ENCODE results near the gene AK1.
"Not testable (repeated sequence)": the region's sequence is repeated elsewhere in the genome, so short reads cannot be mapped to it uniquely, and the experiment has no call there.

AK1 gene

GRCh38 chr9:127883959-127884358 lies 6.5 kb upstream of the AK1 start:
- no peak for DNase-seq (ENCODE audit: low read depth)

GRCh38 chr9:127881715-127882114 lies 4.2 kb upstream of the AK1 start:
- not testable (repeated sequence) for DNase-seq (ENCODE audit: low read depth)

DNA sequence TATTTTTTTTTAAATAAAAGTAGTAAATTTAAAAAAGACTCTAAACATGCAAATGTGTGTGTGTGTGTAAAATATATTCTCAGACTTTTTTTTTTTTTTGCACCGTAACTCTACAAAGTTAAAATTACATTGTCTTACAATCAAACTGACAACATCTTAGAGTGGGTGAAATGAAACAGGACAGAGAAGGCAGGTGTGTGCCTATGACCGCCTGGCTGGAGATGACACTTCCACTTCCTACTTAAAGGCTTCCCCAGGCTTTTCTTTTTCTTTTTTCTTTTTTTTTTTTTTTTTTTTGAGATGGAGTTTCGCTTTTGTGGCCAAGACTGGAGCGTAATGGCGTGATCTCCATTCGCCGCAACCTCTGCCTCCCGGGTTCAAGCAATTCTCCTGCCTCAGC lies 2.7 kb upstream of the AK1 start:
- DNase-seq (ENCODE audit: low read depth), result no peak

GRCh38 chr9:127878652-127879390 lies 1.3 kb upstream of the AK1 start:
- DNase-seq (ENCODE audit: low read depth), result no peak

DNA sequence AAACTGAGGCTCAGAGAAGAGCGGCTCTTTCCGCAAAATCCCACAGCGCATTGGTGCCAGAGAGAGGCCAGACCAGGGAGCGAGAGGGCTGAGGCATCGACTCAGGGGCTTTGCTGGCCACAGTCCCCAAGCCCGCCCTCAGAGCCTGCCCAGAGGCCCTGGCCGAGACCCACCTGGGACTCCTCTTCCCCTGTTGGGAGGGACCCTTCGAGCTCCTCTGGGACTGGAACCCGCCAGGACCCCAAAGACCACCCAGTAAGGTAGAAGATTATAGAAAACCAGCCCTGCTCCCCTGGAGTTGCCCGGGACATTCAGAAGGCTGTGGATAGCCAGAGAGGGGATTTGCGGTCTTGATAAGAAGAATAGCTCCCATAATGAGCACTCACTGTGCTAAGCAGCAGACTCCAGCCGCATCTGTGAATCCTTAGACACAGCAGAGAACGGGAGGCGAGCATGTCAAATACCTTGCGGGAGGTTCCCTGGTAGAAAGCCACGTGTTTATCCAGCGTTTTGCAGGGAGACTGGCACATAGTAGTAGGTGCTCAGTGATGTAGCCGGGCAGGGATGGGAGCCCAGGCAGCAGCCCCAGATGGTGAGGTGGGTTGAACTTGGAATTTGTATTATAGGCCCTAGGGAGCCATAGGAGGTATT lies 651 bp upstream of the AK1 start:
- DNase-seq (ENCODE audit: low read depth), result no peak

- no peak for DNase-seq (ENCODE audit: low read depth)
Observed at GRCh38 chr9:127876764-127877562, 512 bp downstream of the AK1 start.

- no peak for DNase-seq (ENCODE audit: low read depth)
Observed at GRCh38 chr9:127876026-127876763, 1.3 kb downstream of the AK1 start.

GRCh38 chr9:127875306-127875966 lies 2.0 kb downstream of the AK1 start:
- DNase-seq (ENCODE audit: low read depth), result no peak

- no peak for DNase-seq (ENCODE audit: low read depth)
Observed at GRCh38 chr9:127874301-127875221, 2.9 kb downstream of the AK1 start.

DNA sequence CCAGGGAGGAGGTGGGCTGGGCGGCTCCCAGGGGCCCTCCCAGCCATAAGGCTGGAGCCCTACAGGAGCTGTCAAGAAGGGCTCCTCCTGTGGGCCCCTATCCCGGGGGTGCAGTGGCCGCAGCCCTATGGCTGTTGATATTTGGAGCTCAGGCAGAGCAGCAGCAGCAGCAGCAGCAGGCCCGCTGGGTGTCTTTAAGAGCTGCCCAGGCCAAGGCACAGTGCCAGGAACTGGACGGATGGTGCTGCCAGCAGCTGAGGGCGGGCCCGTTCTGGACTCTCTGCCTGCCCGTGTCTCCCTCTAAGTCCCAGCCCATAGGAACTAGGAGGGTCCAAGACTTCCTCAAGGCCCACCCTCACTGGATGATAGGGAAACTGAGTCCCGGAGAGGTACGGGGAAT lies 3.6 kb downstream of the AK1 start:
- DNase-seq (ENCODE audit: low read depth), result no peak

GRCh38 chr9:127873223-127873691 lies 4.2 kb downstream of the AK1 start:
- DNase-seq (ENCODE audit: low read depth), result no peak

DNA sequence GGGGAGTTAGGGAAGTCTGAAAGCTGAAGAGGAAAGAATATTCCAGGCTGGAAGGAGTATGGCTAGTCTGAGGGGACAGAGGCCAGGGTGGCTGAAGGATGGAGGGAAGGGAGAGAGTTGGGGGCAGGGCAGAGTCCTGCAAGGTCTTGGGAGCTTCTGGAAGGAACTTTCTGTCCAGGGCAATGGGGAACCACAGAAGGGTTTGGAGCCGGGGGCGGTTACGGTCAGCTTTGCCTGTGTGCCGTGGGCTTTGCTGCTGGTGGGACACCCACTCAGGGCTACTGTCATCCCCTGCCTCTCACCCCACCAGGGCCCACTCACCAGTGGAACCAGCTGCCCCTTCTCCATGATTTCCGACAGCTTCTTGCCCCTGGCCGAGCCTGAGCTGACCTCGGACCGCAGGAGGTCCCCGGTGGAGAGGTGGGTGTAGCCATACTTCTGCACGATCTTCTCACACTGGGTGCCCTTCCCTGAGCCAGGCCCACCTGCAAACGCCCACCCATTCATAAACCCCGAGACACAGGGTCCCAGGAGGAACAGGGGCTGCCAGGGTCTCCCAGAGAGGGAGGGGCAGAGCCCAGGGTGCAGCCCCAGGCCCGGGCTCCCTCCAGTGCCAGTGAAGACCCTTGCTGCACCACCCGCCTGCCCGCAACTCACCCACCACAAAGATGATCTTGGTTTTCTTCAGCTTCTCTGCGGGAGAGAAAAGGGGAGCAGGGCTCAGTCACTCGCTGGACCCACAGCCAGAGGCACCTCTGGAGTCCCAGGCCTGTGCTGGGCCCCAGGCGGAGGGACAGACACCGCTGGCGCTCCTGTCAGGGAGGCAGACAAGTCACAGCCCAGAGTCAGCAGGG lies 4.9 kb downstream of the AK1 start:
- no peak for DNase-seq (ENCODE audit: low read depth)

GRCh38 chr9:127871531-127871930 lies 5.9 kb downstream of the AK1 start:
- no peak for DNase-seq (ENCODE audit: low read depth)

- DNase-seq (ENCODE audit: low read depth), result no peak
Observed at GRCh38 chr9:127870887-127871286, 6.6 kb downstream of the AK1 start.

DNA sequence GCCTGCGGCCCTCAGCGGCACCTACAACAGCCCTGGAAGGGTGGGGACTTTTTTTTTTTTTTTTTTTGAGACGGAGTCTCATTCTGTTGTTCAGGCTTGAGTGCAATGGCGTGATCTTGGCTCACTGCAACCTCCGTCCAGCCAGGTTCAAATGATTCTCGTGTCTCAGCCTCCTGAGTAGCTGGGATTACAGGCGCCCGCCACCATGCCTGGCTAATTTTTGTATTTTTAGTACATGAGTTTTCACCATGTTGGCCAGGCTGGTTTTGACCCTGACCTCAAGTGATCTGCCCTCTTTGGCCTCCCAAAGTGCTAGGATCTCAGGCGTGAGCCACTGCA lies 7.4 kb downstream of the AK1 start:
- DNase-seq (ENCODE audit: low read depth), result not testable (repeated sequence)

DNA sequence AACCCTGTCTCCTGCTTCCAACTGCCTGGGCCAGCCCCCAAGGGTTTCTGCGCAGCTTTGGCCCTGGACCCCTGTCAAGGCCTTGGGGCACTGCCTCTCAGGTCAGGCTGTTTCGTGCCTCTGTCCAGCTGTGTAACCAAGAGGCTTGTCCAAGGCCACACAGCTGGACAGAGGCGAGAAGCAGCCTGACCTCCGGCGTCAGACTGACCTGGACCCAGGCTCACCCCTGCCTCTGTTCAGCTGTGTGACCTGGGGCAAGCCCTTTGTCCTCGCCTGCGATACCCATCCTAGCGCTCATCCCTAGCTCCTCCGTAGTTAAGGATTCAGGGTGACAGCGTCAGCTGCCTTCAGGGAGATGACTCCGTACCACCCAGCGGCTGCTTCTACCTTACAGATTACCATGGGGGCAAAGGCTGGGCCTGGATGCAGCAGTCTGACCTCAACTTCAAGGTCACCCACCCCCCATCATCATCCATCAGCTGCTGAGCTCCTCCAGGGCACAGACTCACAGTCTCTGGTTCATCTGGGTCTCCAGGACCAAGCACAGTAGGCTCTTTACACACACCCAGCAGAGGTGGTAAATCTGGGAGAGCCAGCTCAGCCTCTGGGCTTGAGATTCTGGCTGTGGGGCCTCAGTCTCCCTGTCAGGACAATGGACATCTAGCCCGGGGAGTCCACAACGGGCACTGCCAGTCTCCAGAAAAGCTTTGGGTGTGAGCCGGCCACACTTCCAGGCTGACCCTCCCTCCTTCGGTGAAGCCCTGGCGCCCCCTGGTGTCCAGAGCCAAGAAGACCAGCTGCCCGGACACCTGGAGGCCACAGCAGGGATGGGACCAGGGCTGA lies 7.9 kb downstream of the AK1 start:
- peak; percentile 64 for DNase-seq (ENCODE audit: low read depth)

DNA sequence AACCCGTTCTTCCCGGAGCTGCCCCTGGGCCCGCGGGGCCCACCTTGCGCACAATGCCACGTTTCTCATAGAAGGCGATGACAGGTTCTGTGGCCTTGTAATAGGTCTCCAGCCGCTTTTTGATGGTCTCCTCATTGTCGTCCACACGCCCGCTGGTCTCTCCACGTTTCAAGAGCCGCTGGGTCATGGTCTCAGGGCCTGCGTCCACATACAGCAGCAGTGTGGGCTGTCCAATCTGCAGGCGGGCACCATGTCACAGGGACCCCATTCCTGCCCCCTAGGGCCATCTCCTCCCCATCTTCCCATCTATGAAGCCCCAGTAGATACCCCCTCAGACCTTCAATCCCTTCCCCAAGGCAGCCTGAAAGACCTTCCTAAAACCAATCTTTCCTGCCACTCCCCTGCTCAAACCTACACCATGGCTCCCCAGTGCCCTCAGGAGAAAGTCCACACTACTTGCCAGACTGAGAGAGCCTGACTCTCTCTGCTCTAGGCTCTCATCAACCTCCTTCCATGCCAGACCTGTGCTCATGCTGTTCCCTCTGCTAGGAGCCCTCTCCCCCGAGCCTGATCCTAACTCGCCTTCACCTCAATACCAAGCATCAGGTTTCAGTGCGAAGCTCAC lies 9.1 kb downstream of the AK1 start:
- DNase-seq (ENCODE audit: low read depth), result no peak

Measured in stimulated activated CD4-positive, alpha-beta T cell treated with anti-CD3 and anti-CD28 coated beads, Interleukin-2, amount 100 ng/mL, for 4 hours (primary cell).